Natural killer cell treated with Interleukin-12 subunit alpha and Interleukin-12 subunit beta and Interleukin-15 and Interleukin-18, amount 100 ng/mL, for 72 hours (primary cell): ENCODE data around the gene CXCL1. TPM values are rescaled to one million over a fixed set of nuclear protein-coding genes. Genes with fewer than 3 reads are reported as not detected.

Source experiments
- ATAC-seq, 2 donors: fragments of 150-1000 bp; cut with Tn5 transposase in 1 of 2; sonication (Bioruptor Pico), chemical (Tn5 transposase) in 1 of 2; 2 replicates each; pipeline ENCODE4 v1.10.0; 2021
- DNase-seq: peaks from one replicate; pipeline ENCODE4 v3.0.0; 2022; ENCODE audit warnings: low spot score
- H3K27ac Mint-ChIP-seq, 2 donors: 1 replicate in 1 of 2; 2 replicates in 1 of 2; pipeline ENCODE4 v1.8.0; 2022; ENCODE audit warnings: mixed read lengths in 2 of 2, mild to moderate bottlenecking in 1 of 2, moderate library complexity in 1 of 2
- H3K27me3 Mint-ChIP-seq, 2 donors: 1 replicate in 1 of 2; 2 replicates in 1 of 2; pipeline ENCODE4 v1.8.0; 2022; ENCODE audit warnings: mixed read lengths in 2 of 2
- H3K36me3 Mint-ChIP-seq: one replicate; pipeline ENCODE4 v1.8.0; 2022; ENCODE audit warnings: mixed read lengths
- H3K4me1 Mint-ChIP-seq, 2 donors: 1 replicate in 1 of 2; 2 replicates in 1 of 2; pipeline ENCODE4 v1.8.0; 2022; ENCODE audit warnings: low read depth in 2 of 2, mixed read lengths in 2 of 2, mild to moderate bottlenecking in 1 of 2
- H3K4me3 Mint-ChIP-seq: one replicate; pipeline ENCODE4 v1.8.0; 2022; ENCODE audit warnings: mixed read lengths
- H3K9me3 Mint-ChIP-seq: 2 replicates; pipeline ENCODE4 v1.8.0; 2022; ENCODE audit warnings: mixed read lengths
- total RNA-seq, 2 donors: library from RNA; stranded (reverse); gene quantifications; one replicate each; pipeline ENCODE4 v1.2.3, GENCODE V29; 2022

Gene CXCL1
- total RNA-seq, 2 donors from 2014 or later = 0.78 TPM; not detected in 1

- DNase-seq = no peak
- Mint-ChIP-seq H3K9me3 (peaks cover 7% of the 10 kb centered on the region), H3K4me3 (no peak overlapping the region), H3K36me3 (no peaks in the 10 kb centered on the region), H3K27ac (no peak overlapping the region), H3K27me3 (no peaks in the 10 kb centered on the region), H3K4me1 (no peaks in the 10 kb centered on the region)
- no peak for ATAC-seq
Observed at GRCh38 chr4:73901031-73901430, 31.8 kb downstream of the CXCL1 start.

- H3K4me3 Mint-ChIP-seq = no peak overlapping the region
- H3K36me3 Mint-ChIP-seq = no peaks in the 10 kb centered on the region
- ATAC-seq = no peak
- H3K4me1 Mint-ChIP-seq = no peaks in the 10 kb centered on the region
- no peak for DNase-seq
- peaks cover 7% of the 10 kb centered on the region for H3K9me3 Mint-ChIP-seq
- H3K27me3 Mint-ChIP-seq = no peaks in the 10 kb centered on the region
- H3K27ac Mint-ChIP-seq = no peak overlapping the region
Observed at GRCh38 chr4:73902038-73902637, 32.9 kb downstream of the CXCL1 start.

GRCh38 chr4:73902817-73903547 lies 33.8 kb downstream of the CXCL1 start:
- no peak overlapping the region for H3K27ac Mint-ChIP-seq
- DNase-seq = no peak
- H3K27me3 Mint-ChIP-seq = no peaks in the 10 kb centered on the region
- H3K36me3 Mint-ChIP-seq = no peaks in the 10 kb centered on the region
- no peak overlapping the region for H3K4me3 Mint-ChIP-seq
- H3K4me1 Mint-ChIP-seq = no peaks in the 10 kb centered on the region
- peaks cover 11% of the 10 kb centered on the region for H3K9me3 Mint-ChIP-seq
- no peak for ATAC-seq

- ATAC-seq (no peak), DNase-seq (no peak)
- no peak overlapping the region for H3K27ac Mint-ChIP-seq
- H3K27me3 Mint-ChIP-seq = no peaks in the 10 kb centered on the region
- peaks cover 11% of the 10 kb centered on the region for H3K9me3 Mint-ChIP-seq
- no peaks in the 10 kb centered on the region for H3K4me1 Mint-ChIP-seq
- no peaks in the 10 kb centered on the region for H3K36me3 Mint-ChIP-seq
- no peak overlapping the region for H3K4me3 Mint-ChIP-seq
Observed at GRCh38 chr4:73904491-73904890, 35.3 kb downstream of the CXCL1 start.

GRCh38 chr4:73908965-73909364 lies 39.8 kb downstream of the CXCL1 start:
- Mint-ChIP-seq H3K4me1 (no peaks in the 10 kb centered on the region), H3K27me3 (no peaks in the 10 kb centered on the region), H3K27ac (no peak overlapping the region), H3K9me3 (peaks cover 4% of the 10 kb centered on the region), H3K4me3 (no peak overlapping the region), H3K36me3 (no peaks in the 10 kb centered on the region)
- ATAC-seq (no peak), DNase-seq (no peak)

GRCh38 chr4:73911746-73912145 lies 42.6 kb downstream of the CXCL1 start:
- no peak for DNase-seq
- H3K36me3 Mint-ChIP-seq = no peaks in the 10 kb centered on the region
- peaks cover 7% of the 10 kb centered on the region for H3K9me3 Mint-ChIP-seq
- no peak for ATAC-seq
- no peak overlapping the region for H3K27ac Mint-ChIP-seq
- H3K4me1 Mint-ChIP-seq = no peaks in the 10 kb centered on the region
- no peaks in the 10 kb centered on the region for H3K27me3 Mint-ChIP-seq
- H3K4me3 Mint-ChIP-seq = no peak overlapping the region

- Mint-ChIP-seq H3K4me3 (no peak overlapping the region), H3K27ac (no peak overlapping the region), H3K27me3 (no peaks in the 10 kb centered on the region), H3K9me3 (peaks cover 7% of the 10 kb centered on the region), H3K36me3 (no peaks in the 10 kb centered on the region), H3K4me1 (no peaks in the 10 kb centered on the region)
- ATAC-seq = no peak
- DNase-seq = no peak
Observed at GRCh38 chr4:73912191-73912590, 43.0 kb downstream of the CXCL1 start.

GRCh38 chr4:73914071-73914470 lies 44.9 kb downstream of the CXCL1 start:
- Mint-ChIP-seq H3K4me3 (no peak overlapping the region), H3K9me3 (peaks cover 7% of the 10 kb centered on the region), H3K27ac (no peak overlapping the region), H3K36me3 (no peaks in the 10 kb centered on the region), H3K4me1 (no peaks in the 10 kb centered on the region), H3K27me3 (no peaks in the 10 kb centered on the region)
- ATAC-seq (no peak), DNase-seq (no peak)

GRCh38 chr4:73916172-73916925 lies 47.2 kb downstream of the CXCL1 start:
- Mint-ChIP-seq H3K4me3 (no peak overlapping the region), H3K27ac (no peak overlapping the region), H3K9me3 (peaks cover 7% of the 10 kb centered on the region), H3K36me3 (no peaks in the 10 kb centered on the region), H3K4me1 (no peaks in the 10 kb centered on the region), H3K27me3 (no peaks in the 10 kb centered on the region)
- no peak for DNase-seq
- no peak for ATAC-seq

GRCh38 chr4:73917081-73917501 lies 47.9 kb downstream of the CXCL1 start:
- peaks cover 7% of the 10 kb centered on the region for H3K9me3 Mint-ChIP-seq
- no peaks in the 10 kb centered on the region for H3K36me3 Mint-ChIP-seq
- ATAC-seq (no peak), DNase-seq (no peak)
- H3K4me1 Mint-ChIP-seq = no peaks in the 10 kb centered on the region
- no peak overlapping the region for H3K27ac Mint-ChIP-seq
- no peak overlapping the region for H3K4me3 Mint-ChIP-seq
- H3K27me3 Mint-ChIP-seq = no peaks in the 10 kb centered on the region

- no peaks in the 10 kb centered on the region for H3K36me3 Mint-ChIP-seq
- no peak overlapping the region for H3K27ac Mint-ChIP-seq
- no peak overlapping the region for H3K4me3 Mint-ChIP-seq
- no peaks in the 10 kb centered on the region for H3K4me1 Mint-ChIP-seq
- ATAC-seq (no peak), DNase-seq (no peak)
- no peaks in the 10 kb centered on the region for H3K27me3 Mint-ChIP-seq
- H3K9me3 Mint-ChIP-seq = peaks cover 7% of the 10 kb centered on the region
Observed at GRCh38 chr4:73918058-73918457, 48.9 kb downstream of the CXCL1 start.

- DNase-seq (no peak), ATAC-seq (no peak)
- H3K9me3 Mint-ChIP-seq = peaks cover 4% of the 10 kb centered on the region
- no peaks in the 10 kb centered on the region for H3K4me1 Mint-ChIP-seq
- no peak overlapping the region for H3K4me3 Mint-ChIP-seq
- no peaks in the 10 kb centered on the region for H3K36me3 Mint-ChIP-seq
- no peak overlapping the region for H3K27ac Mint-ChIP-seq
- no peaks in the 10 kb centered on the region for H3K27me3 Mint-ChIP-seq
Observed at GRCh38 chr4:73919691-73920090, 50.5 kb downstream of the CXCL1 start.
